K562 (cell line): ENCODE results near the gene ANXA4. TPM values are rescaled to one million over a fixed set of nuclear protein-coding genes. Genes with fewer than 3 reads are reported as not detected.
A peak's percentile ranks its signal among the peaks of the same experiment; 100 is the strongest.

Source experiments
- ARID1B ChIP-seq: fragments of 450-650 bp; IDR thresholded peaks from 2 replicates; pipeline ENCODE4 v1.6.1; 2016; ENCODE audit warnings: antibody characterized with exemption, mild to moderate bottlenecking, inconsistent platforms
- CBFA2T2 ChIP-seq: fragments of 450-650 bp; conservative IDR thresholded peaks from 2 replicates; pipeline ENCODE4 v1.6.1; 2017; ENCODE audit warnings: mild to moderate bottlenecking
- CBFA2T3 ChIP-seq: fragments of 450-650 bp; IDR thresholded peaks from 2 replicates; pipeline ENCODE4 v1.6.1; 2017
- E2F4 ChIP-seq: sonication (generic); formaldehyde crosslinking; IDR thresholded peaks from 2 replicates; pipeline ENCODE4 v1.8.0; 2022; ENCODE audit warnings: mild to moderate bottlenecking, low read depth, missing genetic modification reagents
- HNRNPL ChIP-seq: fragments of 200-400 bp; formaldehyde crosslinking; IDR thresholded peaks from 2 replicates; pipeline ENCODE4 v1.6.1; 2017; ENCODE audit warnings: low read depth, mild to moderate bottlenecking, low read length
- KLF1 ChIP-seq: fragments of 450-650 bp; IDR thresholded peaks from 2 replicates; pipeline ENCODE4 v1.6.1; 2016; ENCODE audit warnings: missing genetic modification characterization, missing compliant biosample characterization
- KLF13 ChIP-seq: fragments of 450-650 bp; IDR thresholded peaks from 2 replicates; pipeline ENCODE4 v1.6.1; 2016; ENCODE audit warnings: missing genetic modification characterization, low read depth, mild to moderate bottlenecking, missing compliant biosample characterization, moderate library complexity, borderline replicate concordance
- MAZ ChIP-seq, 2 experiments: fragments of 450-650 bp in 1 of 2; sonication (generic) in 1 of 2; formaldehyde crosslinking; IDR thresholded peaks in 1 of 2; conservative IDR thresholded peaks in 1 of 2; 2 replicates each; pipeline versions ENCODE4 v1.4.0 to v1.5.0; 2020; ENCODE audit warnings: mild to moderate bottlenecking in 1 of 2, missing genetic modification reagents in 1 of 2
- MTA1 ChIP-seq: fragments of 450-650 bp; IDR thresholded peaks from 2 replicates; pipeline ENCODE4 v1.6.1; 2017; ENCODE audit warnings: borderline replicate concordance
- NBN ChIP-seq: fragments of 450-650 bp; IDR thresholded peaks from 2 replicates; pipeline ENCODE4 v1.6.1; 2016; ENCODE audit warnings: low read depth, mild to moderate bottlenecking
- NKRF ChIP-seq: fragments of 450-650 bp; IDR thresholded peaks from 2 replicates; pipeline ENCODE4 v1.6.1; 2016; ENCODE audit warnings: borderline replicate concordance
- PBX2 ChIP-seq, 2 experiments: IDR thresholded peaks in 1 of 2; conservative IDR thresholded peaks in 1 of 2; 2 replicates each; pipeline ENCODE4 v1.6.1; 2016; ENCODE audit warnings: low read depth in 2 of 2, mild to moderate bottlenecking in 1 of 2, missing compliant biosample characterization in 1 of 2, missing genetic modification characterization in 1 of 2, moderate library complexity in 1 of 2
- PHF20 ChIP-seq: fragments of 450-650 bp; IDR thresholded peaks from 2 replicates; pipeline ENCODE4 v1.6.1; 2018; ENCODE audit not compliant: partially characterized antibody
- ZNF197 ChIP-seq: fragments of 200-800 bp; sonication (Bioruptor generic); IDR thresholded peaks from 2 replicates; pipeline ENCODE4 v1.6.1; 2016; ENCODE audit warnings: low read depth, missing genetic modification characterization, missing compliant biosample characterization
- ZNF507 ChIP-seq: conservative IDR thresholded peaks from 2 replicates; pipeline ENCODE4 v1.6.1; 2017; ENCODE audit warnings: missing genetic modification characterization, missing compliant biosample characterization
- polyA plus RNA-seq, 8 experiments: library from polyadenylated mRNA; depleted of rRNA in 4 of 8; stranded (reverse) in 5 of 8; unstranded in 3 of 8; fragments of >200 nt; fragmentation: Nextera tagmentation in 2 of 8; fragmentation: Illumina TruSeq in 1 of 8; extraction: Ambion mirVana in 2 of 8; extraction: Trizol in 1 of 8; gene quantifications; 2 replicates each; pipeline versions ENCODE4 v1.2.1 to v1.2.3, GENCODE V29; 2011 to 2014; ENCODE audit warnings: inconsistent platforms in 1 of 8, missing spikeins in 1 of 8
- total RNA-seq, 7 experiments: library from RNA; depleted of rRNA in 6 of 7; stranded (reverse); fragments of >200 nt in 6 of 7; fragmentation: Illumina TruSeq in 2 of 7; extraction: Trizol in 2 of 7; gene quantifications; 2 replicates each; pipeline versions ENCODE4 v1.2.1 to v1.2.3, GENCODE V29; 2011 to 2021; ENCODE audit warnings: low replicate concordance in 1 of 7
- TF ChIP-seq, protein P1 (sequence below), 3 experiments: fragments of 200-800 bp in 1 of 3; fragments of 250-450 bp in 1 of 3; fragments of 450-650 bp in 1 of 3; sonication (Bioruptor Pico) in 1 of 3; sonication (Bioruptor generic) in 1 of 3; formaldehyde crosslinking in 1 of 3; IDR thresholded peaks; 2 replicates each; pipeline versions ENCODE4 v1.6.1 to v1.8.0; 2016 to 2022; ENCODE audit warnings: mild to moderate bottlenecking in 2 of 3, missing genetic modification characterization in 2 of 3, missing compliant biosample characterization in 1 of 3, moderate library complexity in 1 of 3

ANXA4 gene
- total and polyA plus RNA-seq, 9 of the 15 experiments (the other 6 are each of a cell fraction or from before 2014, with no cell fraction given) = 3.4 to 13.6 (median 11.6) TPM

DNA sequence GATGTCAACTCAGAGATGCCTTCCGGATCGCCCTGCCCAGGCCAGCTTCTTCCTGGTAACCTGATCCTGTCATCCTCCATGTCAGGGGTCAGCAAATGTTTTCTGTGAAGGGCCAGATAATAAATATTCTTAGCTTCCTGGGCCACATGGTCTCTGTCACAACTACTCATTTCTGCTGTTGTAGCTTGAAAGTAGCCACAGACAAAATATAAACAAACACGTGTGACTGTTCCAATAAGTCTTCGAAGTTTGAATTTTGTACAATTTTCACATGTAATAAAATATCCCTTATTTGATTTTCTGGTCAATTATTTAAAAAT, 35.8 kb downstream of the ANXA4 start (continued):
- no peak for TF ChIP-seq PBX2 (CRISPR knock-in tag; IDR thresholded peaks at IDR 0.05; ENCODE audit: low read depth)
- TF ChIP-seq PBX2 (tag; conservative IDR thresholded peaks at IDR 0.05; ENCODE audit: low read depth) = no peak
- no peak for TF ChIP-seq MTA1
- no peak for TF ChIP-seq ZNF197 (CRISPR knock-in tag)
- no peak for TF ChIP-seq HNRNPL
- TF ChIP-seq CBFA2T3 = peak; percentile 80
- peak; percentile 56 for TF ChIP-seq ARID1B
- no peak for TF ChIP-seq NBN
- no peak for TF ChIP-seq E2F4 (CRISPR knock-in tag)
- TF ChIP-seq CBFA2T2 = peak; percentile 72
- no peak for TF ChIP-seq KLF1 (tag)
- no peak for TF ChIP-seq MAZ (CRISPR knock-in tag; conservative IDR thresholded peaks at IDR 0.05 in 1 of 2, IDR thresholded peaks at IDR 0.05 in 1 of 2)
- TF ChIP-seq, protein P1, sequence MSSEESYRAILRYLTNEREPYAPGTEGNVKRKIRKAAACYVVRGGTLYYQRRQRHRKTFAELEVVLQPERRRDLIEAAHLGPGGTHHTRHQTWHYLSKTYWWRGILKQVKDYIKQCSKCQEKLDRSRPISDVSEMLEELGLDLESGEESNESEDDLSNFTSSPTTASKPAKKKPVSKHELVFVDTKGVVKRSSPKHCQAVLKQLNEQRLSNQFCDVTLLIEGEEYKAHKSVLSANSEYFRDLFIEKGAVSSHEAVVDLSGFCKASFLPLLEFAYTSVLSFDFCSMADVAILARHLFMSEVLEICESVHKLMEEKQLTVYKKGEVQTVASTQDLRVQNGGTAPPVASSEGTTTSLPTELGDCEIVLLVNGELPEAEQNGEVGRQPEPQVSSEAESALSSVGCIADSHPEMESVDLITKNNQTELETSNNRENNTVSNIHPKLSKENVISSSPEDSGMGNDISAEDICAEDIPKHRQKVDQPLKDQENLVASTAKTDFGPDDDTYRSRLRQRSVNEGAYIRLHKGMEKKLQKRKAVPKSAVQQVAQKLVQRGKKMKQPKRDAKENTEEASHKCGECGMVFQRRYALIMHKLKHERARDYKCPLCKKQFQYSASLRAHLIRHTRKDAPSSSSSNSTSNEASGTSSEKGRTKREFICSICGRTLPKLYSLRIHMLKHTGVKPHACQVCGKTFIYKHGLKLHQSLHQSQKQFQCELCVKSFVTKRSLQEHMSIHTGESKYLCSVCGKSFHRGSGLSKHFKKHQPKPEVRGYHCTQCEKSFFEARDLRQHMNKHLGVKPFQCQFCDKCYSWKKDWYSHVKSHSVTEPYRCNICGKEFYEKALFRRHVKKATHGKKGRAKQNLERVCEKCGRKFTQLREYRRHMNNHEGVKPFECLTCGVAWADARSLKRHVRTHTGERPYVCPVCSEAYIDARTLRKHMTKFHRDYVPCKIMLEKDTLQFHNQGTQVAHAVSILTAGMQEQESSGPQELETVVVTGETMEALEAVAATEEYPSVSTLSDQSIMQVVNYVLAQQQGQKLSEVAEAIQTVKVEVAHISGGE (CRISPR knock-in tag; IDR thresholded peaks at IDR 0.05) = no peak
- TF ChIP-seq ZNF507 (tag) = no peak
- no peak for TF ChIP-seq KLF13 (tag)
- peak; percentile 4 for TF ChIP-seq PHF20
- no peak for TF ChIP-seq NKRF
